Measurements from ENCODE around the gene APOF. TPM values are rescaled to one million over a fixed set of nuclear protein-coding genes. Genes with fewer than 3 reads are reported as not detected.

The APOF gene
- total RNA-seq, 3 donors from 2014 or later (not counting 1 experiment from before 2014, with no cell fraction given): not detected

DNA sequence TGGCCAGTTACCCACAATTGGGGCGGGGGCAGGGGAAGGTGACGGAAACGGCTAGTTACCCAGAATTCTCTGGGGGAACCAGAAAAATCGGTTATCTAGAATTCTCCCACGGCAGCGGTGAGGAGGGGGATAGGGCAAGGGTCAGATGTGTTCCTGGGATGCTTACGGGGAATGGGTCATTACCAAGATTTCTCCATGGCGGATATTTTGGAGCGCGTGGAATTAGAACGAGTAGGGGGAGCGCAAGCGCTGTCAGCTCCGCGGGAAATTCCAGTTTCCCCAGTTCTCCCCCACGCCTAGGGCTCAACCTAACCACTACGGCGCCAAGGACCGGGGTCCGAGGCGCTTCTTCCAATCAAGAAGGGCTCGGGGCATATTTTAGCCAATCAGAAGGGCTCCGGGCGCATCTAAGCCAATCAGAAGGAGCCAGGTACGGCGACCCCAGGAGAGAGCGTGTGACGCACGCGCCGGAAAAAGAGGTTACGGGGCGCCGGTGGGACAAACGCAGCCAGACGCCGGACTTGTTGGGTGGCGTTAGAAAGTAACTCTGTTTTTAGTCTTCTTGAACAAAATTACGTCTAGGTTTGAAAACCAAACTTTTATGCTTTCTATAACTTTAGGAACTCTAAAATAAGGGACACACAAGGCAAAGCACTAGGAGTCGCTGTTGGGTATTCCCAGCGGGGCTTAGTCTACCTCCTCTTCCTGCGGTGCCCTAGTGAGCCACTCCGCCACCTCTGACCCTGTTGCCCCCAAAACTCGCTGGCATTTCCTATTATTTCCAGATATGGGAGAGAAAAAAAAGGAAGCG, 28.8 kb downstream of the APOF start, which contains the start of gene PAN2:
TSS of gene PAN2 (minus strand) at position 322 of the 811 bp plus-strand sequence. CDS start 906 bp downstream, outside the sequence.
- under 1% methylated on average over 44 of the region's 45 CpGs for WGBS (ENCODE audit: insufficient coverage)
- intact Hi-C loops (cut with micrococcal nuclease): loop anchor here (1.0 to 5.0 kb wide), 4 partner anchors 18 to 133 kb away; partner anchors contain the start of genes COQ10A, SPRYD4 and STAT2

DNA sequence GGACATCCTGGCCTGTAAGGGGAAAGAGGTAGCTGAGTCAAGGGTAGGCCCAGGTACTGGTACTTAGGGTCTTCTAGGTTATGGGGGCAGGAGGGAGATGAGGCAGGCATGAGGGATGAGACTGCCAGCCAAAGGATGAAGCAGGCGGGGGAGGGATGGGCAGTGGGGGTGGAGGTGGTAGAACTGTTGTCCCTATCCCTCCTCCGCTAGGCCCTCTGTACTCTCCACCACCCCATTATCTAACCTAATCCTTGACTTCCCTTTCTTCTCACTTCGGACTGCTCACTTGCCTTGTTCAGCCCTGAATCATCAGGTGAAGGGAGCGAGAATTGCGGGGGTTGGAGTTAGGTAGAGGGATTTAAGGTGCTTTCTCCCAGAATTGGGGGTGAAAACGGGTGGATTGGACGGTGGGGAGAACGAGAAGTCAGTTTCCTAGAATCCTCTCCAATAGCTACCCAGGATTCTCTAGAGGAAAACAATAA, 29.4 kb downstream of the APOF start:
- TF ChIP-seq, protein P1, sequence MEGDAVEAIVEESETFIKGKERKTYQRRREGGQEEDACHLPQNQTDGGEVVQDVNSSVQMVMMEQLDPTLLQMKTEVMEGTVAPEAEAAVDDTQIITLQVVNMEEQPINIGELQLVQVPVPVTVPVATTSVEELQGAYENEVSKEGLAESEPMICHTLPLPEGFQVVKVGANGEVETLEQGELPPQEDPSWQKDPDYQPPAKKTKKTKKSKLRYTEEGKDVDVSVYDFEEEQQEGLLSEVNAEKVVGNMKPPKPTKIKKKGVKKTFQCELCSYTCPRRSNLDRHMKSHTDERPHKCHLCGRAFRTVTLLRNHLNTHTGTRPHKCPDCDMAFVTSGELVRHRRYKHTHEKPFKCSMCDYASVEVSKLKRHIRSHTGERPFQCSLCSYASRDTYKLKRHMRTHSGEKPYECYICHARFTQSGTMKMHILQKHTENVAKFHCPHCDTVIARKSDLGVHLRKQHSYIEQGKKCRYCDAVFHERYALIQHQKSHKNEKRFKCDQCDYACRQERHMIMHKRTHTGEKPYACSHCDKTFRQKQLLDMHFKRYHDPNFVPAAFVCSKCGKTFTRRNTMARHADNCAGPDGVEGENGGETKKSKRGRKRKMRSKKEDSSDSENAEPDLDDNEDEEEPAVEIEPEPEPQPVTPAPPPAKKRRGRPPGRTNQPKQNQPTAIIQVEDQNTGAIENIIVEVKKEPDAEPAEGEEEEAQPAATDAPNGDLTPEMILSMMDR (IDR thresholded peaks at IDR 0.05): no peak
- no peaks in the 10 kb centered on the region for H3K36me3 Mint-ChIP-seq
- peak overlapping the region; percentile 93 for H3K4me3 Mint-ChIP-seq
- Histone ChIP-seq H3K27me3 (ENCODE audit: control insufficient read depth, insufficient read depth, low read length) (no peaks in the 10 kb centered on the region), H3K4me3 (ENCODE audit: low read length) (peak overlapping the region; percentile 77), H3K36me3 (ENCODE audit: control insufficient read depth, insufficient read depth, low read length) (peaks cover 3% of the 10 kb centered on the region), H3K27ac (ENCODE audit: low read length) (peak overlapping the region; percentile 99), H3K9me3 (ENCODE audit: control insufficient read depth, insufficient read depth, low read length) (no peaks in the 10 kb centered on the region), H3K4me1 (ENCODE audit: control insufficient read depth, insufficient read depth, low read length) (peaks cover 27% of the 10 kb centered on the region)
- intact Hi-C loops (cut with micrococcal nuclease): loop anchor here (5.0 kb wide), 1 partner anchor 134 kb away; the partner anchor contains the start of gene SPRYD4
- DNase-seq: no peak
- ATAC-seq: peak in 2 of 3 donors; percentile 6 to 10
- no peaks in the 10 kb centered on the region for H3K9me3 Mint-ChIP-seq
- no peaks in the 10 kb centered on the region for H3K27me3 Mint-ChIP-seq (ENCODE audit: low read depth in 2 of 2)
- peak overlapping the region; percentile 99 for H3K27ac Mint-ChIP-seq
- H3K4me1 Mint-ChIP-seq: peaks cover 19 to 28% of the 10 kb centered on the region in 2 donors
- WGBS (ENCODE audit: insufficient coverage): 6% methylated on average over 5 of the region's 8 CpGs

More for the DNA sequence above, 28.8 kb downstream of the APOF start, which contains the start of gene PAN2:
- Histone ChIP-seq H3K9me3 (ENCODE audit: control insufficient read depth, insufficient read depth, low read length) (no peaks in the 10 kb centered on the region), H3K36me3 (ENCODE audit: control insufficient read depth, insufficient read depth, low read length) (no peaks in the 10 kb centered on the region), H3K27me3 (ENCODE audit: control insufficient read depth, insufficient read depth, low read length) (no peaks in the 10 kb centered on the region), H3K27ac (ENCODE audit: low read length) (peak within 1 kb of the TSS; percentile 99), H3K4me1 (ENCODE audit: control insufficient read depth, insufficient read depth, low read length) (peaks cover 31% of the 10 kb centered on the region), H3K4me3 (ENCODE audit: low read length) (peak within 1 kb of the TSS; percentile 77)
- peak within 1 kb of the TSS; percentile 99 for H3K27ac Mint-ChIP-seq
- peak within 1 kb of the TSS; percentile 93 for H3K4me3 Mint-ChIP-seq
- DNase-seq (peak; percentile 92 to 97), ATAC-seq (peak; percentile 91 to 96 (median 96))
- peaks cover 19 to 34% of the 10 kb centered on the region in 2 donors for H3K4me1 Mint-ChIP-seq
- H3K27me3 Mint-ChIP-seq (ENCODE audit: low read depth in 2 of 2): no peaks in the 10 kb centered on the region
- H3K9me3 Mint-ChIP-seq: no peaks in the 10 kb centered on the region
- no peaks in the 10 kb centered on the region for H3K36me3 Mint-ChIP-seq
- TF ChIP-seq, protein P1 (IDR thresholded peaks at IDR 0.05): peak; percentile 58

DNA sequence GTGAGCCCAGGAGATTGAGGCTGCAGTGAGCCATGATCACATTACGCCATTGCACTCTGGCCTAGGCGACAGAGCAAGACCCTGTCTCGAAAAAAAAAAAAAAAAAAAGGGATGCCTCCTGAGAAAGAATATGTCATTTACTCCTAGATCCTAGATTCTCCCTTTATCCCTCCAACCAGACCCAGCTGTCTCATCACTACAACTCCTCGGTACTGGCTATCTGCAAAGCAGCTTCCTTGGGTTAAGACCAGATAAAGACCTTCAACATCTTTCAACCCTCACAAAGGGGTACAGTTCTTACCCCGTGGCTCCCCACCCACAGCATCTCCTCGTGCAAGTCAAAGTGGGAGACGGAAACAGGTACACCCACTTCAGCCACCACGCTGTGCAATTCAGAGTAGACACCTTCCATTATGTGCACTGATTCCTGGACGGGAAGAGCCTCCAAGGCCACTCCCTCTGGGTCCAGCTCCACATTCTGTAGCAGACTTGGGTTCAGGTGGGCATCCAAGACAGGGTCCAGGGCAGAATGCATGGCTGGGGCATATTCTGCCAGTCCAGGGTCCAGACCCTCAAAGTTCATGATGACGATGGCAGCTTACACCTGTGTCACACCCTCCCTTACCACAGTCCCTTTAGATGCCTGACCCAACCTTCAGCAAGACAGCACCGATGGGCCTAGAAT, 30.0 kb downstream of the APOF start:
- H3K27me3 Mint-ChIP-seq (ENCODE audit: low read depth in 2 of 2): no peaks in the 10 kb centered on the region
- Histone ChIP-seq H3K4me3 (ENCODE audit: low read length) (peak overlapping the region; percentile 77), H3K27ac (ENCODE audit: low read length) (peak overlapping the region; percentile 99), H3K27me3 (ENCODE audit: control insufficient read depth, insufficient read depth, low read length) (no peaks in the 10 kb centered on the region), H3K9me3 (ENCODE audit: control insufficient read depth, insufficient read depth, low read length) (no peaks in the 10 kb centered on the region), H3K36me3 (ENCODE audit: control insufficient read depth, insufficient read depth, low read length) (peaks cover 7% of the 10 kb centered on the region), H3K4me1 (ENCODE audit: control insufficient read depth, insufficient read depth, low read length) (peaks cover 22% of the 10 kb centered on the region)
- intact Hi-C loops (cut with micrococcal nuclease): loop anchor here (5.0 kb wide), 1 partner anchor 135 kb away; the partner anchor contains the start of gene SPRYD4
- 97% methylated on average over 11 of the region's 11 CpGs for WGBS (ENCODE audit: insufficient coverage)
- peaks cover 19 to 27% of the 10 kb centered on the region in 2 donors for H3K4me1 Mint-ChIP-seq
- peak overlapping the region; percentile 93 for H3K4me3 Mint-ChIP-seq
- DNase-seq (no peak), ATAC-seq (no peak)
- TF ChIP-seq, protein P1 (IDR thresholded peaks at IDR 0.05): no peak
- peak overlapping the region; percentile 99 for H3K27ac Mint-ChIP-seq
- peaks cover under 1% of the 10 kb centered on the region for H3K36me3 Mint-ChIP-seq
- H3K9me3 Mint-ChIP-seq: no peaks in the 10 kb centered on the region

Measured in natural killer cell (primary cell).